UCSD-AML1 (cell line): Measurements from ENCODE around the gene RPTOR.
A peak's percentile ranks its signal among the peaks of the same experiment; 100 is the strongest.

Source experiments
- DNase-seq: peaks from one replicate; lab custom pipeline; 2025; ENCODE audit not compliant: unreplicated experiment; lab: John Stamatoyannopoulos, UW

The RPTOR gene

GRCh38 chr17:80637048-80637781, 92.6 kb downstream of the RPTOR start:
- no peak for DNase-seq

- DNase-seq: no peak
Observed at GRCh38 chr17:80639658-80640057, 95.0 kb downstream of the RPTOR start.

GRCh38 chr17:80640366-80641084, 95.9 kb downstream of the RPTOR start:
- no peak for DNase-seq

- DNase-seq: no peak
Observed at GRCh38 chr17:80643326-80644099, 98.9 kb downstream of the RPTOR start.

GRCh38 chr17:80644536-80644935, 99.9 kb downstream of the RPTOR start:
- DNase-seq: no peak

GRCh38 chr17:80645706-80646325, 101.2 kb downstream of the RPTOR start:
- no peak for DNase-seq

- DNase-seq: no peak
Observed at GRCh38 chr17:80646328-80646727, 101.7 kb downstream of the RPTOR start.

GRCh38 chr17:80647746-80648145, 103.1 kb downstream of the RPTOR start:
- DNase-seq: no peak

GRCh38 chr17:80649200-80649644, 104.6 kb downstream of the RPTOR start:
- DNase-seq: no peak

- peak; percentile 67 for DNase-seq
Observed at GRCh38 chr17:80649672-80650330, 105.2 kb downstream of the RPTOR start.

GRCh38 chr17:80650331-80650672, 105.7 kb downstream of the RPTOR start:
- DNase-seq: no peak

GRCh38 chr17:80650751-80651518, 106.3 kb downstream of the RPTOR start:
- no peak for DNase-seq

GRCh38 chr17:80652756-80653330, 108.2 kb downstream of the RPTOR start:
- DNase-seq: no peak

GRCh38 chr17:80653856-80654255, 109.2 kb downstream of the RPTOR start:
- DNase-seq: no peak

- DNase-seq: no peak
Observed at GRCh38 chr17:80655608-80656007, 111.0 kb downstream of the RPTOR start.

- no peak for DNase-seq
Observed at GRCh38 chr17:80656590-80656989, 112.0 kb downstream of the RPTOR start.

GRCh38 chr17:80657561-80657960, 112.9 kb downstream of the RPTOR start:
- no peak for DNase-seq

GRCh38 chr17:80658821-80659220, 114.2 kb downstream of the RPTOR start:
- DNase-seq: no peak

GRCh38 chr17:80659651-80660050, 115.0 kb downstream of the RPTOR start:
- no peak for DNase-seq
